DMS79 (cell line): ENCODE data around the gene MARS1.
"Not testable (repeated sequence)": the region's sequence is repeated elsewhere in the genome, so short reads cannot be mapped to it uniquely, and the experiment has no call there.

ENCODE experiments used
- DNase-seq: peaks from one replicate; lab custom pipeline; 2025; lab: John Stamatoyannopoulos, UW

The MARS1 gene

DNA sequence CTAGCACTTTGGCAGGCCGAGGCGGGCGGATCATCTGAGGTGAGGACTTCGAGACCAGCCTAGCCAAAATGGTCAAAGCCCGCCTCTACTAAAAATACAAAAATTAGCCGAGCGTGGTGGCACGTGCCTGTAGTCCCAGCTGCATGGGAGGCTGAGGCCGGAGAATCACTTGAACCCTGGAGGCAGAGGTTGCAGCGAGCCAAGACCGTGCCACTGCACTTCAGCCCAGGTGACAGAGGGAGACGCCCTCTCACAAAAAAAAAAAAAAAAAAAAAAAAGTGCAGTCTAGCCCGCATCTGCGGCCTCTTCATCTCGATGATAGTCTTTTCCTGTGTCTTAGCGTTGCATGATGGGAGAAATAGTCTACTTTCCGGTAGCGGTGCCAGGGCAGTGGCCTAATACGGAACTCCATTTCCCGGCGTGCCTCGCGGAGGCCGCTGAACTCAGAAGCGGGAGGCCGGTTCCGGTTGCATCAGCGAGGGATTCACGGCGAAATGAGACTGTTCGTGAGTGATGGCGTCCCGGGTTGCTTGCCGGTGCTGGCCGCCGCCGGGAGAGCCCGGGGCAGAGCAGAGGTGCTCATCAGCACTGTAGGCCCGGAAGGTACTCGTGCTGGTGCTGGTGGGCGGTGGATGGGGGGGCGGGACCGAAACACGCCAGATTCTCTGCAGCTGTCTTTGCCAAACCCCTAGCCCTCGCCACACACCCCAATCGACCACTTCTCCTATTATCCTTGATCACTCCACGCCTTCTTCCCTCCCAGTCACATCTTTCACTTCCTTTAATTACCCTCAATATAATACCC, at the start of gene MARS1:
Gene MARS1 (plus strand): TSS at position 472 of the 805 bp plus-strand sequence. CDS start 23 bp downstream, at position 495.
- DNase-seq, result peak; percentile 92

DNA sequence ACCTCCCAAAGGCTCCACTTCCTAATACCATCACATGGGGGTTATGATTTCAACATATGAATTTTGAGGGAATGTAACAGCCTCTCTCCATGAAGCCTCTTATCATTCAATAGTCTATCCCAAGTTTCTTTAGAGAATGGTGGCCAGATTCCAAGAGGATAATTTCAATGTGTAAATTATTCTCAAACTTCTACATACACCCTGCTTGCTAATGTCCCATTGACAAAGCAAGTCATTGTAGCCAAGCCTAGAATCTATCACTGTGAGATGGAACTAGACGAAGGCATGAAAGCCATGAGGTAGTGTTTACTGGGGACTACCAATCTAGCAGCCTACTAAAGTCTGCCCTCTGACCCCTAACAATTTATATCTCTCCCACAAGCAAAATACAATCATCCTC, 49.5 kb upstream of the MARS1 start:
- DNase-seq, result no peak

DNA sequence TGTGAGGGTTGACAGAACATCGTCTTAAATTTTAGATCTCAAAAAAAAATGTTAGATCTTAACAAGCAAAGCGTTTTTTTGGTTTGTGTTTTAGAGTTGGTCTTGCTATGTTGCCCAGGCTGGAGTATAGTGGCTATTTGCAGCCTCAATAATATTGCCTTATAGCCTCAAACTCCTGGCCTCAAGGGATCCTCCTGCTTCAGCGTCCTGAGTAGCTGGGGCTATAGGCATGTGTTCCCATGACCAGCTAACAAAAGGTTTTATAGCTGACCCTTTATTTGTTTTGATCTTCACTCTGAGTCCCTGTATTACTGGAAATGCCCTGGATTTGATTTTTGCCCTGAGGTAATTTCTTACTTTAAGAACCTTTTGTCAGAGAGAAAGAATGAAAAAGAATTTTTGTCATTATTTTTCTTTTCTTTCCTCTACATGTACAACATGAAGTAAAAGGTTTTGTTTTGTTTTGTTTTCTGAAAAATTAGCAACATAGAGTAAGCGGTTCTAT, 48.1 kb upstream of the MARS1 start:
- no peak for DNase-seq

DNA sequence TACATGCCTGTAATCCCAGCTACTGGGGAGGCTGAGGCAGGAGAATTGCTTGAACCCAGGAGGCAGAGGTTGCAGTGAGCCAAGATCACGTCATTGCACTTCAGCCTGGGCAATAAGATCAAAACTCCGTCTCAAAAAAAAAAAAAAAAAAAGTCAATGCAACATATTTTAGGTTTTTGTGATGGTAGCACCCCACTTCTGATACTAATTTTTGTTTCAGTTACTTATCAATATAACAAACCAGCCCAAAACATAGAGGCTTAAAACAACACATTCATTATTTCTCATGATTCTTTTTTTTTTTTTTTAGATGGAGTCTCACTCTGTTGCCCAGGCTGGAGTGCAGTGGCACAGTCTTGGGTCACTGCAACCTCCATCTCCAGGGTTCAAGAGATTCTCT, 46.5 kb upstream of the MARS1 start:
- DNase-seq, result not testable (repeated sequence)

DNA sequence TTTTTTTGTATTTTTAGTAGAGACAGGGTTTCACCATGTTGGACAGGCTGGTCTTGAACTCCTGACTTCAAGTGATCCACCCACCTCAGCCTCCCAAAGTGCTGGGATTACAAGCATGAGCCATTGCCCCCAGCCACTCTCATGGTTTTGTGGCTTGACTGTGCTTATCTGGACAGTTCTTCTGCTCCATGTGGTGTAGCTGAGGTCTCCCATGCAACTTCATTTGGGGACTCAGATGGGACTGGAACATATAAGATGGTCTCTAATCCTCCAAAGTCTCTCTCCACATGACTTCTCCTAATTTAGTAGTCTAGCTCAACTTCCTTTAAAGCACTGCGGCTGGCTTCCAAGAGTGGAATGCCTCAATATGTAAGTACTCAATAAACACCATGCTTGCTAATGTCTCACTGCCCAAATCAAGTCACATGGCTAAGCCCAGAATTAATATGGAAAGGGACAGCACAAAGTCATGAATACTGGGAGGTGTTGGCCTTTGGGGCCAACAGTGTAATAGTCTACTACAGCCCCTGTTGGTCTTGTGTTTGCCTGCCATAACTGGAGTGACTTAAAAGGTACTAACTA, 45.9 kb upstream of the MARS1 start:
- DNase-seq, result no peak

DNA sequence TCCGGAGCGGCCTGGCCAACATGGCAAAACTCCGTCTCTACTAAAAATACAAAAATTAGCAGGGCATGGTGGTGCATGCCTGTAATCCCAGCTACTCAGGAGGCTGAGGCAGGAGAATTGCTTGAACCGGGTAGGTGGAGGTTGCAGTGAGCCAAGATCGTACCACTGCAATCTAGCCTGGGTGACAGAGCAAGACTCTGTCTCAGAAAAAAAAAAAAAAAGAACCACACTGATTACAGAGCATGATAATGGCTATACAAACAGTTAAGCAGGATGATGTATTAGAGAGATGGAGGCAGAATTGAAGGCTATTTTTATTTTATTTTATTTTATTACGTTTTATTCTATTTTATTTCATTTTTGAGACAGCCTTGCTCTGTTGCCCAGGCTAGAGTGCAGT, 43.5 kb upstream of the MARS1 start:
- DNase-seq, result not testable (repeated sequence)

DNA sequence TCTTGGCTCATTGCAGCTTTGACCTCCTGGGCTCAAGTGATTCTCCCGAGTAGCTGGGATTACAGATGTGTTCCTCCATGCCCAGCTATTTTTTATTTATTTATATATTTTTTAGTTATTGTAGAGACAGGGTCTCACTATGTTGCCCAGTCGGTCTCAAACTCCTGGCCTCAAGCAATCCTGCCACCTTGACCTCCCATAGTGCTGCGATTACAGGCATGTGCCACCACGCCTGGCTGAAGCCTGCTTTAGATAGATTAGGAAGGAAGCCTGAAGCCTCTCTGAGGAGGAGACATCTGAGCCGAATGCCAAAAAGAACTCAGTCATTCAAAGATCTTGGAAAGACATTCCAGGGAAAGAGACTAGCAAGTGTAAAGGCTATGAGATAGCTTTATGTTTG, 43.1 kb upstream of the MARS1 start:
- no peak for DNase-seq

DNA sequence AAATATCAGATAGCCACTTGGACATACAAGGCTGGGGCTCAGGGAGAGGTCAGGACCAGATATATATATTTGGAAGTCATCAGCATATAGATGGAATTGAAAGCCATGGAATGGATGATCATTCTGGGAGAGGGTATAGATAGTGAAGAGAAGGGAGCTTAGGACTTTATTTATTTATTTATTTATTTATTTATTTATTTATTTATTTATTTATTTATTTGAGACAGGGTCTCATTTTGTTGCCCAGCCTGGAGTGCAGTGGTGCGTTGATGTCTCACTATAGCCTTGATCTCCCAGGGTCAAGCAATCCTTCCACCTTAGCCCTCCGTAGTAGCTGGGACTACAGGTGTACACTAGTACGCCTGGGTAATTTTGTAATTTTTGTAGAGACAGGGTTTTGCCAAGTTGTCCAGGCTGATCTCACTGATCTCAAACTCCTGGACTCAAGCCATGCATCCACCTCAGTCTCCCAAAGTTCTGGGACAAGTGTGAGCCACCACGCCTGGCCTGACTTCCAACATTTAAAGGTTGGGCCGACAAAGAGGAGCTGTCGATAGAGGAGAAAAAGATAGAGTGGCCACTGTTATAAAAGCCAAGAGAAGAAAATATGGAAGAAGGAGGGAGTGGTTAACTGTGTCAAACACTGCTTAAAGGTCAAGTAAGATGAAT, 41.4 kb upstream of the MARS1 start:
- no peak for DNase-seq

DNA sequence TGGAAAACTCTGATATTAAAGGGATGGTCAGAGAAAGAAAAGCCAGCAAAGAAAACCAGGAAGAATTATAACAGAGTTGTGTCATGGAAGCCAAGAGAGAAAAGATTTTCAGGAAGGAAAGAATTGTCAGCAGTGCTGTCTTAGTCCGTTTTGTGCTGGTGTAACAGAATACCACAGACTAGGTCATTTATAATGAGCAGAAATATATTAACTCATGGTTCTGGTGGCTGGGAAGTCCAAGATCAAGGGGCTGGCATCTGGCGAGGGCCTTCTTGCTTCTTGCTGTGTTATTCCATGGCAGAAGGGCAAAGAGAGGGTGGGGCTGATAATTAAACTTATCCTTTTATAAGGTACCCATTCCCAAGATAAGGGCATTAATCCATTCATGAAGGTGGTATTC, 39.2 kb upstream of the MARS1 start:
- no peak for DNase-seq

DNA sequence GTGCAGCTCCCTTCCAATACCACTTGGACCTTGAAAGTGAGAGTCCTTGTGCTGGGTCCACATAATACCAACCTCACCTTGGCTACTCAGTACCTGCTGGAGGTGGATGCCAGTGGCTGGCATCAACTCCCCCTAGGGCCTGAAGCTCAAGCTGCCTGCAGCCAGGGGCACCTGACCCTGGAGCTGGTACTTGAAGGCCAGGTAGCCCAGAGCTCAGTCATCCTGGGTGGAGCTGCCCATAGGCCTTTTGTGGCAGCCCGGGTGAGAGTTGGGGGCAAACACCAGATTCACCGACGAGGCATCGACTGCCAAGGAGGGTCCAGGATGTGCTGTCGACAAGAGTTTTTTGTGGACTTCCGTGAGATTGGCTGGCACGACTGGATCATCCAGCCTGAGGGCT, 38.5 kb upstream of the MARS1 start:
- no peak for DNase-seq

DNA sequence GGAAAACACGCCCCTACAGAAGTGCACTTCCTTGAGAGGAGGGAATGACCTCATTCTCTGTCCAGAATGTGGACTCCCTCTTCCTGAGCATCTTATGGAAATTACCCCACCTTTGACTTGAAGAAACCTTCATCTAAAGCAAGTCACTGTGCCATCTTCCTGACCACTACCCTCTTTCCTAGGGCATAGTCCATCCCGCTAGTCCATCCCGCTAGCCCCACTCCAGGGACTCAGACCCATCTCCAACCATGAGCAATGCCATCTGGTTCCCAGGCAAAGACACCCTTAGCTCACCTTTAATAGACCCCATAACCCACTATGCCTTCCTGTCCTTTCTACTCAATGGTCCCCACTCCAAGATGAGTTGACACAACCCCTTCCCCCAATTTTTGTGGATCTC, 37.8 kb upstream of the MARS1 start:
- no peak for DNase-seq

DNA sequence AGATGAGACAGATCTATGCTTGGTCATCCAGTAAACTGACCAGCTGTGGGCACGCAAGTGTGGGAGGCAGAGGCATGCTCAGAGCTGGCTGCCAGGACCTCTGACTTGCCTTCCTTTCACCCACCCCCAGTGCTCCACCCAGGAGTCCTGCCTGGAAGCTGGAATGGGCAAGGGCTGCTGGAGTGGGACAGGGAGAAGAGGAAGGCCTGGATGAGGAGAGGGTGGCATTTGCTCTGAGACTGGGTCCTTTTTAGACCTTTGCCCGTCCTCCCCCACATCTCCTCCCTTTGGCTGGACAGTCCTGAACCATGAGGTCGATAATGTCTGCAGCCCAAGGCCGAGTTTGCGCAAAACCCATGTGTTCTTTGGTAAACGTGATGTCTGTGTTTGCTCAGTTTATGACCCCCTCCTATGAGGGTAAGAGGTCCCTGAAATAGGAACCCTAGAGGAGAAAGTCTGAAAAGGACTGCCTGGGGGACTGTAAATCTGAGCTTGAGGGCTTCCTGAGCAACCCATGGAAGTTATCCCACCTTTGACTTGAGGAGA, 36.6 kb upstream of the MARS1 start:
- DNase-seq, result no peak

DNA sequence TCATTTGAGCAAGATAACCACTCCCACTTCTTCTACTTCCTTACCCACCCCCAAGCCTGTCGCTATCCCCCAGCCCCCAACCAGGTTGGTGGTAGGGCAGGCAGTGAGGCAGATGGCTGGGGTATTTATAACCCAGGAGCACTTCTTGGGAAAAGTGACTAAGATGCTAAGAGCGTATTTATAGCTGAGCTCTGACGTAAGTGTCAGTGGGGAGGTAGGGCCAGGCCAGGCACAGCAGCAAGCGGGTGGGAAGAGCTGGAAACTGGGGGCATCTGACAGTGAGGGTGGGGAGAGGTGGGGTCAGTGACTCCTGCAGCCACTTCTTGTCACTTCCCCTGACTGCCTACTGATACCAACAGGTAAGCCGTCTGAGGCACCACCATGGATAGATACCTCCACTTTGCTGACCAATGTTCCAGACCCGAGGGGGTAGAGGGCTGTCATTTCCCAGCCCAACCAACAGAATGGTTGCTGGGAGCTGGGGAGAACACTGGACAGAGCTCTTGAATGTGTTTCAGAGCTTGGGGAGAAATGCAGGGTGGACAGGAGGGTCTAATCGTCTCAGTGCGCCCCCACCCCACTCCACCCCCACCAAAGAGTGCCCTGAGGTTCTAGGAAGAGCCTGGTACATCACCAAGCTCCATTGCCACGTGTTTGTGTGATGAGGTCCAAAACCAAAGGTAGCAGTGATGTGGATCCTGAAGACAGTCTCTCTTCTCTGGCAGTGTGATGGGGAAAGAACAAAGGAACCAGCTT, 35.5 kb upstream of the MARS1 start:
- no peak for DNase-seq

DNA sequence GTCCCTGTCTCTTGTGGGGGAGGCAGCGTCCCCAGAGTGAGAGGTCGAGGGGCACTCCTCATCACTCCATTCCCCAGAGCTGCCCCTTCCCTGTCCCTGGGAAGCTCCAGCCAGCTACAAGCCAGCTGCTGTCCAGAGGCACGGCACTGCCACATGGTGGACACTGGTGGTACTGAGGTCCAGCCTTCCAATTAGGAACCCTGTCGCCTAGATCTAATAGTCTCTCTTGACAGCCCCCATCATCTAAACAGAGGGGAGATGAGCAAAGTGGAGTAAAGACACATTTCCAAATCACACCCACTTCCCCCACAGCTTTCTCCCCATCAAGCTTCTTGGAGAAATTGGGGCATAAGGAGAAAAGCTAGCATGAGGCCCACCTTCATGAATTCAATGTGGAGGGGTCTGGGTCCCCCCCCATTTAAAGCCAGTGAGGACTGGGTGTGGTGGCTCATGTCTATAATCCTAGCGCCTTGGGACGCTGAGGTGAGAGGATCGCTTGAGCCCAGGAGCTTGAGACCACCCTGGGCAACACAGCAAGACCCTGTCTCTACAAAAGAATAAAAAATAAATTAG, 34.8 kb upstream of the MARS1 start:
- no peak for DNase-seq

DNA sequence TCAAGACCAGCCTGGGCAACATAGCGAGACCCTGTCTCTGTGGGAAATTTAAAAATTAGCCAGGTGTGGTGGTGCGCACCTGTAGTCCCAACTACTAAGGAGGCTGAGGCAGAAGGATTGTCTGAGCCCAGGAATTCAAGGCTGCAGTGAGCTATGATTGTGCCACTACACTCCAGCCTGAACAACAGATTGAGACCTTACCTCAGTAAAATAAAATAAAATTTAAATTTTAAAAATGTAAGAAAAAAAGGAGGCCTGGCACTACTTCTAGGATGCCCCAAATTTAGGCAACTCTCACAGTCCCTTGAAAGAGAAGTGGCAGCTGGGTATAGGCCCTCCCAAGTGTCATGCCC, 33.7 kb upstream of the MARS1 start:
- no peak for DNase-seq

DNA sequence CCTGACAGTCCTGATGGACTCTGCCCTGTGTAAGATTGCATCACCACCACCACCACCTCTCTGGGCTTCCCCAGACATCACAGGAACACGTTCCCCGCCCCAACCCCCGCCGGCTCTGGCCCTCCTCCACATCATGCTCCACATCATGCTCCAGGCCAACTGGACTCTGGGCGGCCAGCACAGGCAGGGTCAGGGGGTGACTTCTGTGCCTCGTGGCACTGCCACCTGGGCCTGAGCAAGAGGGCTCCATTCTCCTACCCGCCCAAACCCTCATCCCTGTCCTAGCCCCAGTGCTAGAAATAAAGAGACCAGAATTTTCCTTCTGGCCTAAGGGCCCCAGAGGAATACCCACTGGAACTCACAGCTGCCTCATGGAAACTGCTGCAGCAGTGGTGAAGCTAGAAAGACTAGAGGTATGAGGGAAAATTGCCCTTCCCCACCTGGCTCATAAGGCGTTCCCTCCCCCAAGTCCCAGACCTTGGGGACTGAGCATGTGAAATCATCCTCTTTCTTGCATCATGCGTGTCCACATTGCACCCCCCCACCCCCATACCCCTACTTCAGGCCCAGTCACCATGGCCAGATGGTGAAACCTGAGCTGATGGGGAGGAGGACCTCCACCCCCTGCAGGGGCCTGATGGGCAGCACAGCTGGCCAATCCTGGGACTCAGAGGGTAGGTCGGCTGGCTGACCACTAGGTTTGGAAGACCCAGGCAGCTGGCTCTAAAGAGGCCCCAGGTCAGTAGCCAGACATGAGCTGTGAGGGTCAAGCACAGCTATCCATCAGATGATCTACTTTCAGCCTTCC, 33.1 kb upstream of the MARS1 start, which contains the start of gene INHBE:
Gene INHBE (plus strand): TSS at position 742 of the 808 bp plus-strand sequence. CDS start 230 bp downstream, outside the sequence.
- peak; percentile 59 for DNase-seq

DNA sequence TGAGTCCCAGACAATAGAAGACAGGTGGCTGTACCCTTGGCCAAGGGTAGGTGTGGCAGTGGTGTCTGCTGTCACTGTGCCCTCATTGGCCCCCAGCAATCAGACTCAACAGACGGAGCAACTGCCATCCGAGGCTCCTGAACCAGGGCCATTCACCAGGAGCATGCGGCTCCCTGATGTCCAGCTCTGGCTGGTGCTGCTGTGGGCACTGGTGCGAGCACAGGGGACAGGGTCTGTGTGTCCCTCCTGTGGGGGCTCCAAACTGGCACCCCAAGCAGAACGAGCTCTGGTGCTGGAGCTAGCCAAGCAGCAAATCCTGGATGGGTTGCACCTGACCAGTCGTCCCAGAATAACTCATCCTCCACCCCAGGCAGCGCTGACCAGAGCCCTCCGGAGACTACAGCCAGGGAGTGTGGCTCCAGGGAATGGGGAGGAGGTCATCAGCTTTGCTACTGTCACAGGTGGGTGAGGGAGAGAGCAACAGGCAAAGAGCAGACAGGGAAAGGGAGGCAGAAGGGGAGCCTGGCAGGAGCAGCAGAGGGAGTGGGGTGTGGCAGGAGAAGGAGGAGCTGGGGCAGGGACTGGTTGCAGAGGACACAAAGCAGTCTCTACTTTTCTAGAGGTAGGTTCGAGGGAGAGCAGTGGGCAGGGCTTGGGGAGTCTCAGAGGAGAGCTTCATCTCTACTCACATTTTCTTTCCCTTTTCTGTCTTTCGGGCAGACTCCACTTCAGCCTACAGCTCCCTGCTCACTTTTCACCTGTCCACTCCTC, 32.3 kb upstream of the MARS1 start:
- DNase-seq, result no peak

DNA sequence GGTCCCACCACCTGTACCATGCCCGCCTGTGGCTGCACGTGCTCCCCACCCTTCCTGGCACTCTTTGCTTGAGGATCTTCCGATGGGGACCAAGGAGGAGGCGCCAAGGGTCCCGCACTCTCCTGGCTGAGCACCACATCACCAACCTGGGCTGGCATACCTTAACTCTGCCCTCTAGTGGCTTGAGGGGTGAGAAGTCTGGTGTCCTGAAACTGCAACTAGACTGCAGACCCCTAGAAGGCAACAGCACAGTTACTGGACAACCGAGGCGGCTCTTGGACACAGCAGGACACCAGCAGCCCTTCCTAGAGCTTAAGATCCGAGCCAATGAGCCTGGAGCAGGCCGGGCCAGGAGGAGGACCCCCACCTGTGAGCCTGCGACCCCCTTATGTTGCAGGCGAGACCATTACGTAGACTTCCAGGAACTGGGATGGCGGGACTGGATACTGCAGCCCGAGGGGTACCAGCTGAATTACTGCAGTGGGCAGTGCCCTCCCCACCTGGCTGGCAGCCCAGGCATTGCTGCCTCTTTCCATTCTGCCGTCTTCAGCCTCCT, 31.6 kb upstream of the MARS1 start:
- peak; percentile 28 for DNase-seq

DNA sequence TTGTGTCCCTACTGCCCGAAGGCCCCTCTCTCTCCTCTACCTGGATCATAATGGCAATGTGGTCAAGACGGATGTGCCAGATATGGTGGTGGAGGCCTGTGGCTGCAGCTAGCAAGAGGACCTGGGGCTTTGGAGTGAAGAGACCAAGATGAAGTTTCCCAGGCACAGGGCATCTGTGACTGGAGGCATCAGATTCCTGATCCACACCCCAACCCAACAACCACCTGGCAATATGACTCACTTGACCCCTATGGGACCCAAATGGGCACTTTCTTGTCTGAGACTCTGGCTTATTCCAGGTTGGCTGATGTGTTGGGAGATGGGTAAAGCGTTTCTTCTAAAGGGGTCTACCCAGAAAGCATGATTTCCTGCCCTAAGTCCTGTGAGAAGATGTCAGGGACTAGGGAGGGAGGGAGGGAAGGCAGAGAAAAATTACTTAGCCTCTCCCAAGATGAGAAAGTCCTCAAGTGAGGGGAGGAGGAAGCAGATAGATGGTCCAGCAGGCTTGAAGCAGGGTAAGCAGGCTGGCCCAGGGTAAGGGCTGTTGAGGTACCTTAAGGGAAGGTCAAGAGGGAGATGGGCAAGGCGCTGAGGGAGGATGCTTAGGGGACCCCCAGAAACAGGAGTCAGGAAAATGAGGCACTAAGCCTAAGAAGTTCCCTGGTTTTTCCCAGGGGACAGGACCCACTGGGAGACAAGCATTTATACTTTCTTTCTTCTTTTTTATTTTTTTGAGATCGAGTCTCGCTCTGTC, 31.0 kb upstream of the MARS1 start:
- no peak for DNase-seq
